ENCODE measurements around the gene ROCK2. TPM values are rescaled to one million over a fixed set of nuclear protein-coding genes. Genes with fewer than 3 reads are reported as not detected.

The ROCK2 gene
- total and polyA plus RNA-seq, 9 of the 15 experiments (the other 6 are each of a cell fraction or from before 2014, with no cell fraction given): 4.9 to 30.6 (median 14.3) TPM

DNA sequence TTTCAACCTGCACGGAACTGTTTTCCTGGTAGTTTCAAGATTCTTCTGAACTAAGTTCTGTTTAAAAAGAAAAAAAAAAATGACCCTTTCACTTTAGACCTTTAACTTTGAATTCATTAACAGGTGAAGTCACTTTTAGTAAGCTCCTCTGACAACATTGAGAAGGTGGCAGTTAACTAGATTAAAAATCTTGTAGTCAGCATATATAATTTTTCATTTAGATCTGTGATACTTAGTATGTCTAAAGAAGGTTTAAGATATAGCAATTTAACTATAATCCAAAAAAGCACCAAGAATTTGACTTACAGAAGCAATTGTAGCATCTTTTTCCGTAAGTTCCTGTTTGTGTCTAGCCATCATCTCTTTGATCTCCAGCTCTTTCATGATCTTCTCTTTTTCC is 143.8 kb downstream of the ROCK2 start:
- no peaks in the 10 kb centered on the region; a peak in 1 of 5 replicates for H3K4me1 ChIP-seq (replicated peaks in 1 of 2; ENCODE audit: control insufficient read depth in 2 of 2, insufficient read depth in 2 of 2, low read length in 2 of 2)
- no peak overlapping the region for H3K9ac ChIP-seq (ENCODE audit: insufficient read depth in 1 of 2, low read depth in 2 of 2, low read length in 2 of 2)
- ChIA-PET CTCF (ENCODE audit: low intra/inter-chr PET ratio) (no interaction called here), POLR2A (interaction anchor here (0.7 kb wide), 1 partner anchor 270 kb away, joined by 3 read pairs; no protein-coding TSS in a partner anchor)
- TF ChIP-seq C11orf30 (IDR thresholded peaks at IDR 0.05; ENCODE audit: low read depth): peak; percentile 40; the same call in 1 of the 2 replicates
- no peak for TF ChIP-seq ATF1 (CRISPR knock-in tag; IDR thresholded peaks at IDR 0.05)
- TF ChIP-seq ATF1 (tag; IDR thresholded peaks at IDR 0.05): no peak
- TF ChIP-seq ZNF316 (IDR thresholded peaks at IDR 0.05): peak; percentile 64; the same call in 1 of the 2 replicates
- no peak for TF ChIP-seq NR2C2 (CRISPR knock-in tag; IDR thresholded peaks at IDR 0.05)
- no peak for TF ChIP-seq NR2C2 (tag; IDR thresholded peaks at IDR 0.05)
- no TSS peak for BruUV-seq (replicated peaks)
- peaks cover 61% of the 10 kb centered on the region; the same call in 2 of the 3 replicates for H3K36me3 ChIP-seq (ENCODE audit: control insufficient read depth, insufficient read depth, low read length)
- H3K9me3 ChIP-seq (replicated peaks; ENCODE audit: control insufficient read depth, insufficient read depth, low read depth, low read length): no peaks in the 10 kb centered on the region
- in situ Hi-C loops (cut with MboI) (no loop called here), intact Hi-C loops (cut with micrococcal nuclease) (no loop called here)
- H3K4me2 ChIP-seq (ENCODE audit: insufficient read depth, low read length): no peak overlapping the region
- no peaks in the 10 kb centered on the region for H3K79me2 ChIP-seq (ENCODE audit: control insufficient read depth, insufficient read depth, low read length)
- H4K20me1 ChIP-seq (replicated peaks; ENCODE audit: control insufficient read depth, insufficient read depth, low read length): no peaks in the 10 kb centered on the region
- no peaks in the 10 kb centered on the region for H3K9me1 ChIP-seq (ENCODE audit: control insufficient read depth, insufficient read depth, low read length)
- no peak overlapping the region for H3K27ac ChIP-seq (ENCODE audit: extremely low read depth, low read depth, low read length)
- no peaks in the 10 kb centered on the region for H3K27me3 ChIP-seq (ENCODE audit: control insufficient read depth in 2 of 2, insufficient read depth in 2 of 2, low read length in 2 of 2)
- DNase-seq (ENCODE audit: extremely low read depth in 1 of 4, low spot score in 3 of 4) (no peak), FAIRE-seq (no peak), ATAC-seq (no peak)
- no peak overlapping the region for H3K4me3 ChIP-seq
- 89% methylated on average over 2 of the region's 2 CpGs for WGBS (ENCODE audit: insufficient coverage, low coverage, missing lambda C conversion rate)
- no peak overlapping the region for H2AFZ ChIP-seq (ENCODE audit: low read depth, low read length)

DNA sequence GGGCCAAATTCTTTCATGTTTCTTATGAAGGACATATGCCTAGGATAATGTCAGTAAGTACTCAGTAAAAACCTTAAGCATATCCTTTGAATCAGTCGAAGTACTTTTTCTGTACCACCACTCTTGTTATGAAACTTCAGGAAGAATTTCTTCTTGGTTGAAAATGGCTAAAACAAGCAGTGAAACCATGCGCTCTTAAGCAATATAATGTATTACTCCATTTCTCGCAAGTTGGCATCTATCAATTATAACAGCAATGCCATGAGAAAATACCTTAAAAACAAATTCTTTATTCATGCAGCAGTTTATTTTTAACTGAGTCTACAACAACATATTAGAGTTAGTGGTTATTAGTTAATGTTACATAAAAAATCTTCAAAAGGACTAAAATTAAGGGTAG is 148.2 kb downstream of the ROCK2 start:
- H3K27ac ChIP-seq (ENCODE audit: extremely low read depth, low read depth, low read length): no peak overlapping the region
- CTCF ChIA-PET (ENCODE audit: low intra/inter-chr PET ratio): no interaction called here
- 95% methylated on average over 3 of the region's 3 CpGs for WGBS (ENCODE audit: insufficient coverage, low coverage, missing lambda C conversion rate)
- H3K4me2 ChIP-seq (ENCODE audit: insufficient read depth, low read length): no peak overlapping the region
- in situ Hi-C loops (cut with MboI): no loop called here
- no peaks in the 10 kb centered on the region for H3K9me3 ChIP-seq (replicated peaks; ENCODE audit: control insufficient read depth, insufficient read depth, low read depth, low read length)
- POLR2A ChIA-PET: no interaction called here
- H4K20me1 ChIP-seq (replicated peaks; ENCODE audit: control insufficient read depth, insufficient read depth, low read length): no peaks in the 10 kb centered on the region
- no peak overlapping the region for H3K9ac ChIP-seq (ENCODE audit: insufficient read depth in 1 of 2, low read depth in 2 of 2, low read length in 2 of 2)
- DNase-seq (ENCODE audit: extremely low read depth in 1 of 4, low spot score in 3 of 4) (no peak), ATAC-seq (no peak), FAIRE-seq (no peak)
- intact Hi-C loops (cut with micrococcal nuclease): no loop called here
- H3K36me3 ChIP-seq (ENCODE audit: control insufficient read depth, insufficient read depth, low read length): peaks cover 72% of the 10 kb centered on the region
- no peaks in the 10 kb centered on the region for H3K4me1 ChIP-seq (replicated peaks in 1 of 2; ENCODE audit: control insufficient read depth in 2 of 2, insufficient read depth in 2 of 2, low read length in 2 of 2)
- no peaks in the 10 kb centered on the region for H3K9me1 ChIP-seq (ENCODE audit: control insufficient read depth, insufficient read depth, low read length)
- no peaks in the 10 kb centered on the region for H3K79me2 ChIP-seq (ENCODE audit: control insufficient read depth, insufficient read depth, low read length)
- no TSS peak for BruUV-seq (replicated peaks)
- H3K4me3 ChIP-seq: no peak overlapping the region
- no peak overlapping the region for H2AFZ ChIP-seq (ENCODE audit: low read depth, low read length)
- no peaks in the 10 kb centered on the region for H3K27me3 ChIP-seq (ENCODE audit: control insufficient read depth in 2 of 2, insufficient read depth in 2 of 2, low read length in 2 of 2)
- TF ChIP-seq, protein P1, sequence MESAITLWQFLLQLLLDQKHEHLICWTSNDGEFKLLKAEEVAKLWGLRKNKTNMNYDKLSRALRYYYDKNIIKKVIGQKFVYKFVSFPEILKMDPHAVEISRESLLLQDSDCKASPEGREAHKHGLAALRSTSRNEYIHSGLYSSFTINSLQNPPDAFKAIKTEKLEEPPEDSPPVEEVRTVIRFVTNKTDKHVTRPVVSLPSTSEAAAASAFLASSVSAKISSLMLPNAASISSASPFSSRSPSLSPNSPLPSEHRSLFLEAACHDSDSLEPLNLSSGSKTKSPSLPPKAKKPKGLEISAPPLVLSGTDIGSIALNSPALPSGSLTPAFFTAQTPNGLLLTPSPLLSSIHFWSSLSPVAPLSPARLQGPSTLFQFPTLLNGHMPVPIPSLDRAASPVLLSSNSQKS (CRISPR knock-in tag; IDR thresholded peaks at IDR 0.05): no peak
- TF ChIP-seq RAD51 (IDR thresholded peaks at IDR 0.05; ENCODE audit: borderline replicate concordance, low read depth): no peak
- TF ChIP-seq, protein P2, sequence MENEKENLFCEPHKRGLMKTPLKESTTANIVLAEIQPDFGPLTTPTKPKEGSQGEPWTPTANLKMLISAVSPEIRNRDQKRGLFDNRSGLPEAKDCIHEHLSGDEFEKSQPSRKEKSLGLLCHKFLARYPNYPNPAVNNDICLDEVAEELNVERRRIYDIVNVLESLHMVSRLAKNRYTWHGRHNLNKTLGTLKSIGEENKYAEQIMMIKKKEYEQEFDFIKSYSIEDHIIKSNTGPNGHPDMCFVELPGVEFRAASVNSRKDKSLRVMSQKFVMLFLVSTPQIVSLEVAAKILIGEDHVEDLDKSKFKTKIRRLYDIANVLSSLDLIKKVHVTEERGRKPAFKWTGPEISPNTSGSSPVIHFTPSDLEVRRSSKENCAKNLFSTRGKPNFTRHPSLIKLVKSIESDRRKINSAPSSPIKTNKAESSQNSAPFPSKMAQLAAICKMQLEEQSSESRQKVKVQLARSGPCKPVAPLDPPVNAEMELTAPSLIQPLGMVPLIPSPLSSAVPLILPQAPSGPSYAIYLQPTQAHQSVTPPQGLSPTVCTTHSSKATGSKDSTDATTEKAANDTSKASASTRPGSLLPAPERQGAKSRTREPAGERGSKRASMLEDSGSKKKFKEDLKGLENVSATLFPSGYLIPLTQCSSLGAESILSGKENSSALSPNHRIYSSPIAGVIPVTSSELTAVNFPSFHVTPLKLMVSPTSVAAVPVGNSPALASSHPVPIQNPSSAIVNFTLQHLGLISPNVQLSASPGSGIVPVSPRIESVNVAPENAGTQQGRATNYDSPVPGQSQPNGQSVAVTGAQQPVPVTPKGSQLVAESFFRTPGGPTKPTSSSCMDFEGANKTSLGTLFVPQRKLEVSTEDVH (IDR thresholded peaks at IDR 0.05; ENCODE audit: low read depth, partially characterized antibody): no peak
- no peak for TF ChIP-seq PML (IDR thresholded peaks at IDR 0.05; ENCODE audit: low read length)
- no peak for TF ChIP-seq MCM5 (IDR thresholded peaks at IDR 0.05; ENCODE audit: low read depth)
- no peak for TF ChIP-seq HMG20A (CRISPR knock-in tag; conservative IDR thresholded peaks at IDR 0.05)
- no peak for TF ChIP-seq TAL1 (IDR thresholded peaks at IDR 0.05)
- TF ChIP-seq CHD4 (IDR thresholded peaks at IDR 0.05; ENCODE audit: insufficient read depth, insufficient replicate concordance, low read depth, low read length, poor library complexity, severe bottlenecking): no peak
- TF ChIP-seq ZNF830 (CRISPR knock-in tag; IDR thresholded peaks at IDR 0.05): no peak
